Measurements from ENCODE around the gene RARRES1. TPM values are rescaled to one million over a fixed set of nuclear protein-coding genes. Genes with fewer than 3 reads are reported as not detected.

RARRES1 gene
- total RNA-seq, 1 experiment from 2014 or later, result 0.81 TPM

- Mint-ChIP-seq H3K4me3 (no peak overlapping the region), H3K36me3 (ENCODE audit: insufficient read depth in 1 of 3, low read depth in 3 of 3) (peaks cover 3 to 43% (median 18%) of the 10 kb centered on the region in 3 experiments; a peak in 6 of 7 replicates)
Measured at GRCh38 chr3:158666416-158666815, 65.8 kb downstream of the RARRES1 start.

More at GRCh38 chr3:158666416-158666815, 65.8 kb downstream of the RARRES1 start:
- no peak overlapping the region for H3K4me2 ChIP-seq (ENCODE audit: insufficient read depth, insufficient read length, low read length)
- no peak overlapping the region for H3K18ac ChIP-seq (ENCODE audit: insufficient read length, low read depth, low read length)
- no peak overlapping the region for H3K23ac ChIP-seq (ENCODE audit: insufficient read length, low read depth, low read length)
- no peak overlapping the region for H2AFZ ChIP-seq (ENCODE audit: low read length)
- TF ChIP-seq CTCF (conservative IDR thresholded peaks at IDR 0.05), result no peak
- H4K20me1 ChIP-seq (ENCODE audit: control insufficient read depth, insufficient read depth, insufficient read length), result no peaks in the 10 kb centered on the region
- no peaks in the 10 kb centered on the region for H3K79me2 ChIP-seq (ENCODE audit: insufficient read depth, low read length)
- no peak overlapping the region for H4K91ac ChIP-seq (ENCODE audit: insufficient read length, low read depth, low read length)
- H3K14ac ChIP-seq (ENCODE audit: insufficient read depth, low read length), result no peak overlapping the region
- H2BK12ac ChIP-seq (ENCODE audit: insufficient read length, low read depth, low read length), result no peak overlapping the region
- no peak overlapping the region for H2BK15ac ChIP-seq (ENCODE audit: low read depth, low read length)
- H4K8ac ChIP-seq (replicated peaks; ENCODE audit: insufficient read length, low read depth, low read length), result no peak overlapping the region
- no peak for DNase-seq
- Mint-ChIP-seq H3K9me3 (no peaks in the 10 kb centered on the region), H3K27me3 (ENCODE audit: low read depth) (no peaks in the 10 kb centered on the region), H3K4me1 (peaks cover 0 to 4% of the 10 kb centered on the region in 2 experiments; a peak in 3 of 4 replicates), H3K27ac (no peak overlapping the region)
- no peaks in the 10 kb centered on the region for H3K27me3 ChIP-seq (ENCODE audit: insufficient read depth, low read length)
- no peak overlapping the region for H3T11ph ChIP-seq (ENCODE audit: low read length)
- whole genome bisulfite sequencing (ENCODE audit: extremely low coverage, insufficient read length, low lambda C conversion rate), result no CpG with 5 or more reads among the region's 3 CpGs
- no peak overlapping the region for H2BK20ac ChIP-seq (ENCODE audit: low read depth, low read length, poor library complexity, severe bottlenecking)
- H3K23me2 ChIP-seq (ENCODE audit: insufficient read length, low read depth, low read length, poor library complexity, severe bottlenecking), result no peaks in the 10 kb centered on the region
- no peak overlapping the region for H3K56ac ChIP-seq (ENCODE audit: insufficient read length, low read depth, low read length)
- H3K9ac ChIP-seq (ENCODE audit: extremely low read depth, insufficient read length, low read length), result no peak overlapping the region
- H2BK5ac ChIP-seq (ENCODE audit: insufficient read length, low read length), result no peak overlapping the region
- no peaks in the 10 kb centered on the region for H3K4me1 ChIP-seq (ENCODE audit: insufficient read depth, low read length)
- H3K79me1 ChIP-seq (ENCODE audit: insufficient read depth, low read depth, low read length, poor library complexity, severe bottlenecking), result no peaks in the 10 kb centered on the region
- no peak overlapping the region for H3K4ac ChIP-seq (ENCODE audit: low read depth, low read length)
- no peak overlapping the region for H3K27ac ChIP-seq (ENCODE audit: insufficient read length, low read depth, low read length)
- no peaks in the 10 kb centered on the region for H3K9me3 ChIP-seq (ENCODE audit: control insufficient read depth, low read depth, low read length)
- no peak overlapping the region for H4K5ac ChIP-seq (ENCODE audit: insufficient read length, low read depth, low read length)
- no peak overlapping the region for H2BK120ac ChIP-seq (ENCODE audit: low read depth, low read length, poor library complexity, severe bottlenecking)
- H2AK5ac ChIP-seq (ENCODE audit: insufficient read length, low read length), result no peak overlapping the region

All from H9 (cell line).